ENCODE results near the gene TRAF3IP3.

The TRAF3IP3 gene

DNA sequence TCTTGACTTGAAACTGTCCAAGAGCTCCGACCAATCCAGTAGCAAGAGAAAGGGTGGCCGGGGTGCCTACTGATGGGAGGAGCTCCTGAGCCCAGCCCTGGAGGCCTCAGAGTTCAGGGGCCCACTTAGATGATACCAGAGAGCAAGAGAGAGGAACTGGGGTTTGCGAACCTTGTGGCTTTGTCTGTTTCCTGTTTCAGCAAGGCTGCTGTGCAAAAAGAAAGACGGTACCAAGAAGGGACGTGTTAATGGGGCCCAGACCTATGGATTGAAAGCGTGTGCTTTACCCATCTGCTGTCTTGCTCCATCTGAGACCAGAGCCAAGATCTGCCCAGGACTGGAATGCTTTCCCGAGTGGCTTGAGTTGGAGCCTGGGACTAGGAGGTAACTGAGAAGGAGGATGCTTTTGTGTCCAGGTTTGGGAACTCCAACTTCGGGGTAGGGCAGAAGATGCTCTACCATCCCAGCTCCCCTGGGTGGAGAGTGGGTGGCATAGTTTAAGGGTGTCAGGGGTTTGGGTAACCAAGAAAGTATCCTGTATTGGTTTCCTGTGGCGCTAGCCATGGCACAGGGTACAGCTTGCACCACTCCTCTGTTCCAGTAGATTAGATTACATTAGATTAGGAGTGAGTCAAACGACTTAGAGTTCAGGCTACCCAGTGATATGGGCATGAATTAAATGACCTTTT is at the start of gene TRAF3IP3:
TSS of gene TRAF3IP3 (plus strand) at position 128 of the 689 bp plus-strand sequence. CDS start 3,987 bp downstream, outside the sequence.
- peak; percentile 74 for DNase-seq (ENCODE audit: low spot score)
- in situ Hi-C loops (cut with MboI; ENCODE audit: low sequenced_read_pairs, unreplicated experiment), result no loop called here

GRCh38 chr1:209706622-209707021 is 49.2 kb upstream of the TRAF3IP3 start:
- no peak for DNase-seq (ENCODE audit: low spot score)
- in situ Hi-C loops (cut with MboI; ENCODE audit: low sequenced_read_pairs, unreplicated experiment), result no loop called here
- no peak for TF ChIP-seq CTCF (IDR thresholded peaks at IDR 0.05; ENCODE audit: borderline replicate concordance, control extremely low read depth, extremely low read depth, insufficient read depth, missing control alignments)

More for the DNA sequence above, at the start of gene TRAF3IP3:
- no peak for TF ChIP-seq CTCF (IDR thresholded peaks at IDR 0.05; ENCODE audit: borderline replicate concordance, control extremely low read depth, extremely low read depth, insufficient read depth, missing control alignments)

DNA sequence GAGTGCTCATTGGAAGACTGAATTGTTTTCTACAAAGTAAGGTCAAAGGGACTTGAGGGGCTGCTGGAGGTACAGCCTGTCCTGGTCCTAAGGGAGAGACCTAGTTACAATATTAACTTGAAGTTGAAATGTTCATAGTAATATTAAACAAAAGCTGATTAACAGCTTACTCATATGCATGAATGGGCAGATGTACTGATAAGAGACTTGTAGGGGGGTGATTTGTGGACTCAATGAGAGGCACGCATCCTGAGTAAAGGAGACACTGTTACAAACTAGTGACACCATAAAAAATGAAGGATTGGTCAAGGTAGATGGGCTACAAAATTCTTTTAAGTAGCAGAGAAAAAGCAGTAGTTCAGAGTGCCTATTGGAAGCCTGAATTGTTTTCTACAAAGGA is 48.5 kb upstream of the TRAF3IP3 start:
- no peak for DNase-seq (ENCODE audit: low spot score)
- no peak for TF ChIP-seq CTCF (IDR thresholded peaks at IDR 0.05; ENCODE audit: borderline replicate concordance, control extremely low read depth, extremely low read depth, insufficient read depth, missing control alignments)
- in situ Hi-C loops (cut with MboI; ENCODE audit: low sequenced_read_pairs, unreplicated experiment), result no loop called here

DNA sequence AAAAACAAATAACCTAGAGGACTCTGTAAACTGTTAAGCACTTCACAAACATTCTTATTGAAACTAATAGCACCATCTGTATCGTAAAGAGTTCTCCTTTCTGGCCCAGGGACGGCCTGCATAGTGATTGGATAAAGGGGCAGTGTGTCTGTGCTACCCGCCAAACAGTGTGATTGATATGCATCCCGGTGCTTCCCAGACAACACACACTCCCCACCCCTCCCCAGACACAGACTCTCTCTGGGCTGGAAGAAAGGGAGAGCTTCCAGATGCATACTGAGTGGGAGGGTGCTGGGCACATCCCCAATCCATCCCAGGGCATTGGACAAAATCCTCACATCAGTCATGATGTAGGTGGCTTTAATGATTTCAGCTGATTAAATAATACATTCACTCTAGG is 47.6 kb upstream of the TRAF3IP3 start:
- no peak for DNase-seq (ENCODE audit: low spot score)
- no peak for TF ChIP-seq CTCF (IDR thresholded peaks at IDR 0.05; ENCODE audit: borderline replicate concordance, control extremely low read depth, extremely low read depth, insufficient read depth, missing control alignments)
- in situ Hi-C loops (cut with MboI; ENCODE audit: low sequenced_read_pairs, unreplicated experiment), result no loop called here

DNA sequence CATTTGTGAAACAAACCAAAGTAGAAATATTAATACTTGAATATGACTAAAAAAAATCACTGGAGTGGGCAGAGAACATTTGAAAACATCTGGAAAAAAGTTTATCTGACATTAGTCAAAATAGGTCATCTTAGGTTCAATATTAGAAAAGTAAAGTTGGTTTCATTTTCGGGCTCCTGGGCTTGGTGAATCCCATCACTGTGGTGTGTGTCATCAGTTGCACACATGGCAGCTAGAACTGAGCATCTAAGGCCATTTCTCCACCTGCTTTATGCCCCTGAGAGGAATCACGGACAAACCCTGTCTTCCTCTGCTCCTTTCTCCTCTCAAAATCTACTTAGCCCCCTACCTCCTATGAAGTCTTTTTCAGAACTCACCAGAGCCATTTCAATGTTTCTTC is 45.8 kb upstream of the TRAF3IP3 start:
- peak; percentile 24 for DNase-seq (ENCODE audit: low spot score)
- no peak for TF ChIP-seq CTCF (IDR thresholded peaks at IDR 0.05; ENCODE audit: borderline replicate concordance, control extremely low read depth, extremely low read depth, insufficient read depth, missing control alignments)
- in situ Hi-C loops (cut with MboI; ENCODE audit: low sequenced_read_pairs, unreplicated experiment), result no loop called here

GRCh38 chr1:209710847-209711246 is 45.0 kb upstream of the TRAF3IP3 start:
- no peak for DNase-seq (ENCODE audit: low spot score)
- no peak for TF ChIP-seq CTCF (IDR thresholded peaks at IDR 0.05; ENCODE audit: borderline replicate concordance, control extremely low read depth, extremely low read depth, insufficient read depth, missing control alignments)
- in situ Hi-C loops (cut with MboI; ENCODE audit: low sequenced_read_pairs, unreplicated experiment), result no loop called here

All from GM13976 (cell line).